ENCODE measurements around the gene ANXA2. TPM values are rescaled to one million over a fixed set of nuclear protein-coding genes. Genes with fewer than 3 reads are reported as not detected.
A peak's percentile ranks its signal among the peaks of the same experiment; 100 is the strongest.

Gene ANXA2
- polyA plus RNA-seq, 1 donor (not counting 4 experiments of a cell fraction or from before 2014, with no cell fraction given) = 11,017 TPM

GRCh38 chr15:60355148-60355857 lies 42.5 kb downstream of the ANXA2 start:
- Histone ChIP-seq H2AFZ (ENCODE audit: control insufficient read depth, low read length) (no peak overlapping the region), H3K4me1 (ENCODE audit: control insufficient read depth, extremely low read depth, insufficient read depth, low read length) (no peaks in the 10 kb centered on the region), H3K9me1 (ENCODE audit: control insufficient read depth, extremely low read depth, insufficient read depth, low read length) (peaks cover 3% of the 10 kb centered on the region), H3K9ac (ENCODE audit: control insufficient read depth, extremely low read depth, insufficient read depth, low read length) (no peak overlapping the region), H3K27ac (ENCODE audit: control insufficient read depth, insufficient read depth, low read length) (no peak overlapping the region), H3K27me3 (ENCODE audit: control insufficient read depth, extremely low read depth, insufficient read depth, low read length) (no peaks in the 10 kb centered on the region), H3K36me3 (ENCODE audit: control insufficient read depth in 2 of 2, extremely low read depth in 1 of 2, insufficient read depth in 2 of 2, low read length in 2 of 2) (peaks cover 59 to 88% of the 10 kb centered on the region in 2 experiments), H3K4me3 (ENCODE audit: control insufficient read depth in 2 of 3, extremely low read depth in 1 of 3, insufficient read depth in 2 of 3, low read depth in 1 of 3, low read length in 3 of 3) (no peak overlapping the region), H3K9me3 (ENCODE audit: control insufficient read depth, low read depth, low read length) (no peaks in the 10 kb centered on the region), H3K4me2 (ENCODE audit: control insufficient read depth, extremely low read depth, insufficient read depth, low read depth, low read length) (no peak overlapping the region), H4K20me1 (ENCODE audit: control insufficient read depth, extremely low read depth, insufficient read depth, low read length) (peaks cover 76% of the 10 kb centered on the region), H3K79me2 (ENCODE audit: control insufficient read depth, insufficient read depth, low read length) (peaks cover 10% of the 10 kb centered on the region)
- dilution Hi-C loops (cut with MboI; ENCODE audit: extremely low pct_ligation_motif_present, low sequenced_read_pairs) = no loop called here
- FAIRE-seq = no peak
- peak; percentile 19 for DNase-seq (ENCODE audit: low read depth, low spot score)
- no peak for TF ChIP-seq CTCF (optimal IDR thresholded peaks at IDR 0.05 in 1 of 3, IDR thresholded peaks at IDR 0.05 in 1 of 3, conservative IDR thresholded peaks at IDR 0.05 in 1 of 3; ENCODE audit: extremely low read depth in 1 of 3, insufficient read depth in 2 of 3, low read length in 3 of 3)
- TF ChIP-seq EZH2 (IDR thresholded peaks at IDR 0.05; ENCODE audit: low read length) = no peak

- dilution Hi-C loops (cut with MboI; ENCODE audit: extremely low pct_ligation_motif_present, low sequenced_read_pairs) = no loop called here
- Histone ChIP-seq H3K79me2 (ENCODE audit: control insufficient read depth, insufficient read depth, low read length) (peaks cover 10% of the 10 kb centered on the region), H3K4me3 (ENCODE audit: control insufficient read depth in 2 of 3, extremely low read depth in 1 of 3, insufficient read depth in 2 of 3, low read depth in 1 of 3, low read length in 3 of 3) (no peak overlapping the region), H3K4me2 (ENCODE audit: control insufficient read depth, extremely low read depth, insufficient read depth, low read depth, low read length) (no peak overlapping the region), H3K9me1 (ENCODE audit: control insufficient read depth, extremely low read depth, insufficient read depth, low read length) (peaks cover 3% of the 10 kb centered on the region), H3K4me1 (ENCODE audit: control insufficient read depth, extremely low read depth, insufficient read depth, low read length) (no peaks in the 10 kb centered on the region), H4K20me1 (ENCODE audit: control insufficient read depth, extremely low read depth, insufficient read depth, low read length) (peaks cover 76% of the 10 kb centered on the region), H3K9ac (ENCODE audit: control insufficient read depth, extremely low read depth, insufficient read depth, low read length) (no peak overlapping the region), H3K27ac (ENCODE audit: control insufficient read depth, insufficient read depth, low read length) (peak overlapping the region; percentile 10), H3K36me3 (ENCODE audit: control insufficient read depth in 2 of 2, extremely low read depth in 1 of 2, insufficient read depth in 2 of 2, low read length in 2 of 2) (peaks cover 52 to 84% of the 10 kb centered on the region in 2 experiments), H2AFZ (ENCODE audit: control insufficient read depth, low read length) (no peak overlapping the region), H3K27me3 (ENCODE audit: control insufficient read depth, extremely low read depth, insufficient read depth, low read length) (no peaks in the 10 kb centered on the region), H3K9me3 (ENCODE audit: control insufficient read depth, low read depth, low read length) (no peaks in the 10 kb centered on the region)
- peak; percentile 17 for FAIRE-seq
- TF ChIP-seq EZH2 (IDR thresholded peaks at IDR 0.05; ENCODE audit: low read length) = no peak
- TF ChIP-seq CTCF (optimal IDR thresholded peaks at IDR 0.05 in 1 of 3, IDR thresholded peaks at IDR 0.05 in 1 of 3, conservative IDR thresholded peaks at IDR 0.05 in 1 of 3; ENCODE audit: extremely low read depth in 1 of 3, insufficient read depth in 2 of 3, low read length in 3 of 3) = no peak
- DNase-seq (ENCODE audit: low read depth, low spot score) = peak; percentile 36
Measured at GRCh38 chr15:60353245-60353920, 44.4 kb downstream of the ANXA2 start.
